Activated CD8-positive, alpha-beta T cell treated with anti-CD3 and anti-CD28 coated beads for 36 hours (primary cell): ENCODE data around the gene RNU6-9. TPM values are rescaled to one million over a fixed set of nuclear protein-coding genes. Genes with fewer than 3 reads are reported as not detected.

Experiments used
- ATAC-seq: fragments of 200-7000 bp; cut with Tn5 transposase; one replicate; pipeline ENCODE4 v1.10.0; 2021; ENCODE audit warnings: mild to moderate bottlenecking, moderate library complexity
- CTCF ChIA-PET: fragments of 350-600 bp; sonication (Branson Sonifier 250); formaldehyde crosslinking; loops from one replicate; lab custom pipeline; 2021; ENCODE audit warnings: antibody characterized with exemption; lab: Charles Lee
- POLR2A ChIA-PET: fragments of 350-600 bp; sonication (Branson Sonifier 250); formaldehyde crosslinking; loops from one replicate; lab custom pipeline; 2021; ENCODE audit warnings: antibody characterized with exemption; lab: Charles Lee
- DNase-seq: peaks from one replicate; pipeline ENCODE4 v3.0.0-alpha.2; 2020
- H3K27ac Mint-ChIP-seq: one replicate; pipeline ENCODE4 v1.8.0; 2021; ENCODE audit warnings: mild to moderate bottlenecking, mixed read lengths
- H3K27me3 Mint-ChIP-seq: one replicate; pipeline ENCODE4 v1.8.0; 2021; ENCODE audit warnings: mixed read lengths
- H3K36me3 Mint-ChIP-seq: one replicate; pipeline ENCODE4 v1.8.0; 2021; ENCODE audit warnings: low read depth, mixed read lengths
- H3K4me1 Mint-ChIP-seq: one replicate; pipeline ENCODE4 v1.8.0; 2021; ENCODE audit warnings: low read depth, mixed read lengths
- H3K4me3 Mint-ChIP-seq: one replicate; pipeline ENCODE4 v1.8.0; 2021; ENCODE audit warnings: mild to moderate bottlenecking, moderate library complexity, mixed read lengths
- H3K9me3 Mint-ChIP-seq: one replicate; pipeline ENCODE4 v1.8.0; 2021; ENCODE audit warnings: mixed read lengths
- CTCF ChIP-seq: fragments of 200-600 bp; IDR thresholded peaks from one replicate; pipeline ENCODE4 v1.8.0; 2022; ENCODE audit warnings: antibody characterized with exemption, mild to moderate bottlenecking
- intact Hi-C: fragments of 100-400 bp; cut with micrococcal nuclease; formaldehyde crosslinking; loops from one replicate; pipeline ENCODE4 v1.10.0; 2022
- total RNA-seq, 2 experiments: library from RNA; stranded (reverse); gene quantifications; one replicate each; pipeline ENCODE4 v1.2.3, GENCODE V29; 2021

Gene RNU6-9
- total RNA-seq, 2 experiments from 2014 or later = not detected

DNA sequence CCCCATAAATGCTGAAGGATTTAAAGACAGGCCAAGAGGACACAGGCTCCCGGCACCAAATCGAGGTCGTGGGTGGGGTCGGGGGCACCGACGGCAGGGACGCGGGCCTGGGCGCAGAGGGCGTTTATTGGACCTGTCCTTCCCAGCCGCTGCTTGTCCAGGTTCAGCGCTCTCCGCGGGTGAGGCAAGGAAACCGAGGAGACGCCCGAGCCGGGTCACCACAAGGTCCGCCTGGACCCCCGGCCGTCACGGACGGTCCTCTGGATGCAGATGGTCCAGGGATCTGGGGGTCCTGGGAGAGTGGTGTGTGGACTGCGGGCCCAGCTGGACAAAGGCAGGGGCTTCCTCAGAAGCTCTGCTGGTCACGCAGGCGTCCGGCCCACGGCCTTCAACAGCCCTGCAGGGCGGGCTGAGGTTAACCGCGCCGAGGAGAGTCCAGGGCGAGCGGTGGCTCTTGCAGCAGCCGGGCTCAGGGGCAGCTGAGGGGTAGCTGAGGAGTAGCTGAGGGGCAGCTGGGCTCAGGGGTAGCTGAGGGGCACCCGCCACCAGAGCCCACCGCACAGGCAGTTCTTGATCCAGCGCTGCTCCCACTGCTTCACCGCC lies 25.3 kb upstream of the RNU6-9 start:
- Mint-ChIP-seq H3K27ac (no peak overlapping the region), H3K4me3 (no peak overlapping the region), H3K27me3 (no peaks in the 10 kb centered on the region), H3K4me1 (peaks cover 18% of the 10 kb centered on the region), H3K9me3 (peaks cover 2% of the 10 kb centered on the region), H3K36me3 (peaks cover 9% of the 10 kb centered on the region)
- POLR2A ChIA-PET = interaction anchor here (0.6 kb wide), 1 partner anchor 67 kb away, joined by 3 read pairs; no protein-coding TSS in a partner anchor
- no peak for DNase-seq
- no peak for TF ChIP-seq CTCF
- ATAC-seq = no peak
- CTCF ChIA-PET = no interaction called here
- intact Hi-C loops = no loop called here

- Mint-ChIP-seq H3K9me3 (peaks cover 2% of the 10 kb centered on the region), H3K36me3 (peaks cover 9% of the 10 kb centered on the region), H3K4me1 (peaks cover 12% of the 10 kb centered on the region), H3K27me3 (no peaks in the 10 kb centered on the region), H3K4me3 (no peak overlapping the region), H3K27ac (no peak overlapping the region)
- no peak for ATAC-seq
- intact Hi-C loops = no loop called here
- ChIA-PET CTCF (no interaction called here), POLR2A (no interaction called here)
- DNase-seq = no peak
- no peak for TF ChIP-seq CTCF
Observed at GRCh38 chr19:868458-869244, 24.6 kb upstream of the RNU6-9 start.

- no peaks in the 10 kb centered on the region for H3K27me3 Mint-ChIP-seq
- no peak overlapping the region for H3K4me3 Mint-ChIP-seq
- H3K9me3 Mint-ChIP-seq = peaks cover 2% of the 10 kb centered on the region
- ATAC-seq (no peak), DNase-seq (no peak)
- intact Hi-C loops = no loop called here
- H3K36me3 Mint-ChIP-seq = peaks cover 9% of the 10 kb centered on the region
- H3K27ac Mint-ChIP-seq = no peak overlapping the region
- POLR2A ChIA-PET = no interaction called here
- TF ChIP-seq CTCF = no peak
- H3K4me1 Mint-ChIP-seq = peaks cover 10% of the 10 kb centered on the region
- CTCF ChIA-PET = no interaction called here
Observed at GRCh38 chr19:869245-870177, 23.8 kb upstream of the RNU6-9 start.

- ChIA-PET POLR2A (no interaction called here), CTCF (no interaction called here)
- intact Hi-C loops = no loop called here
- Mint-ChIP-seq H3K27me3 (no peaks in the 10 kb centered on the region), H3K27ac (no peak overlapping the region), H3K36me3 (peaks cover 9% of the 10 kb centered on the region), H3K4me3 (no peak overlapping the region), H3K9me3 (peaks cover 2% of the 10 kb centered on the region), H3K4me1 (peaks cover 10% of the 10 kb centered on the region)
- no peak for ATAC-seq
- TF ChIP-seq CTCF = no peak
- DNase-seq = no peak
Observed at GRCh38 chr19:870314-870713, 23.0 kb upstream of the RNU6-9 start.
